Trophoblast cell (in vitro differentiated cells and primary cell): ENCODE measurements around the gene VAPB.

ENCODE experiments used
- DNase-seq, 2 donors: peaks; one replicate each; pipeline ENCODE4 v3.0.0-alpha.2; 2016
- H2AFZ ChIP-seq: 2 replicates; pipeline ENCODE4 v1.6.1; 2013; ENCODE audit warnings: low read length, moderate library complexity, mild to moderate bottlenecking; ENCODE audit not compliant: insufficient read depth, poor library complexity
- H2AK5ac ChIP-seq: 2 replicates; pipeline ENCODE4 v1.6.1; 2013; ENCODE audit warnings: mild to moderate bottlenecking, low read length
- H2BK120ac ChIP-seq: 2 replicates; pipeline ENCODE4 v1.6.1; 2013; ENCODE audit warnings: low read length, mild to moderate bottlenecking, moderate library complexity; ENCODE audit not compliant: insufficient read depth, poor library complexity
- H2BK12ac ChIP-seq: 2 replicates; pipeline ENCODE4 v1.6.1; 2013; ENCODE audit warnings: mild to moderate bottlenecking, low read length, moderate library complexity
- H2BK5ac ChIP-seq: 2 replicates; pipeline ENCODE4 v1.6.1; 2013; ENCODE audit warnings: low read length, low read depth, moderate library complexity, mild to moderate bottlenecking; ENCODE audit not compliant: poor library complexity
- H3K14ac ChIP-seq: 2 replicates; pipeline ENCODE4 v1.6.1; 2013; ENCODE audit warnings: mild to moderate bottlenecking, low read length
- H3K18ac ChIP-seq: 2 replicates; pipeline ENCODE4 v1.6.1; 2013; ENCODE audit warnings: mild to moderate bottlenecking, low read length
- H3K23ac ChIP-seq: 2 replicates; pipeline ENCODE4 v1.6.1; 2013; ENCODE audit warnings: low read length
- H3K27ac ChIP-seq: 2 replicates; pipeline ENCODE4 v1.5.1; 2013; ENCODE audit warnings: low read depth, mild to moderate bottlenecking, inconsistent platforms, low read length, moderate library complexity
- H3K27me3 ChIP-seq: 2 replicates; pipeline ENCODE4 v1.6.1; 2013; ENCODE audit warnings: inconsistent platforms, mild to moderate bottlenecking, low read length, moderate library complexity; ENCODE audit not compliant: insufficient read depth
- H3K36me3 ChIP-seq, 2 experiments: 1 replicate in 1 of 2; 2 replicates in 1 of 2; pipeline ENCODE4 v1.6.1; 2013; ENCODE audit warnings: low read length in 2 of 2, mild to moderate bottlenecking in 2 of 2, moderate library complexity in 1 of 2; ENCODE audit not compliant: insufficient read depth in 2 of 2, control insufficient read depth in 1 of 2
- H3K4ac ChIP-seq: 2 replicates; pipeline ENCODE4 v1.6.1; 2013; ENCODE audit warnings: low read depth, mild to moderate bottlenecking, low read length, moderate library complexity
- H3K4me1 ChIP-seq, 2 experiments: 1 replicate in 1 of 2; 2 replicates in 1 of 2; pipeline ENCODE4 v1.6.1; 2013; ENCODE audit warnings: low read length in 2 of 2, mild to moderate bottlenecking in 2 of 2, moderate library complexity in 1 of 2; ENCODE audit not compliant: insufficient read depth in 2 of 2, control insufficient read depth in 1 of 2
- H3K4me2 ChIP-seq: 2 replicates; pipeline ENCODE4 v1.6.1; 2013; ENCODE audit warnings: inconsistent platforms, mild to moderate bottlenecking, low read length, moderate library complexity
- H3K4me3 ChIP-seq: 2 replicates; pipeline ENCODE4 v1.5.1; 2013; ENCODE audit warnings: mild to moderate bottlenecking, low read depth, low read length, inconsistent platforms
- H3K79me1 ChIP-seq: one replicate; pipeline ENCODE4 v1.6.1; 2013; ENCODE audit warnings: low read length
- H3K79me2 ChIP-seq: 2 replicates; pipeline ENCODE4 v1.6.1; 2013; ENCODE audit warnings: low read length, mild to moderate bottlenecking; ENCODE audit not compliant: control insufficient read depth, insufficient read depth, poor library complexity
- H3K9ac ChIP-seq: 2 replicates; pipeline ENCODE4 v1.6.1; 2013; ENCODE audit warnings: mild to moderate bottlenecking, low read length
- H3K9me3 ChIP-seq: 2 replicates; pipeline ENCODE4 v1.6.1; 2013; ENCODE audit warnings: low read depth, mild to moderate bottlenecking, control low read depth, inconsistent platforms, low read length; ENCODE audit not compliant: insufficient read depth
- H4K12ac ChIP-seq: 2 replicates; pipeline ENCODE4 v1.6.1; 2013; ENCODE audit warnings: low read depth, mild to moderate bottlenecking, low read length, moderate library complexity
- H4K8ac ChIP-seq: 2 replicates; pipeline ENCODE4 v1.6.1; 2013; ENCODE audit warnings: low read depth, mild to moderate bottlenecking, low read length, moderate library complexity
- H4K91ac ChIP-seq: one replicate; pipeline ENCODE4 v1.6.1; 2013; ENCODE audit warnings: low read depth, mild to moderate bottlenecking, low read length, moderate library complexity
- WGBS: extraction: QIAGEN DNeasy Blood & Tissue Kit; methylation state at CpG from one replicate; pipeline ENCODE4 v1.1.7; 2013; ENCODE audit warnings: missing lambda C conversion rate; ENCODE audit not compliant: insufficient read length, insufficient coverage; ENCODE audit errors: extremely low coverage; 5-methylcytosine and 5-hydroxymethylcytosine counted together

The VAPB gene

DNA sequence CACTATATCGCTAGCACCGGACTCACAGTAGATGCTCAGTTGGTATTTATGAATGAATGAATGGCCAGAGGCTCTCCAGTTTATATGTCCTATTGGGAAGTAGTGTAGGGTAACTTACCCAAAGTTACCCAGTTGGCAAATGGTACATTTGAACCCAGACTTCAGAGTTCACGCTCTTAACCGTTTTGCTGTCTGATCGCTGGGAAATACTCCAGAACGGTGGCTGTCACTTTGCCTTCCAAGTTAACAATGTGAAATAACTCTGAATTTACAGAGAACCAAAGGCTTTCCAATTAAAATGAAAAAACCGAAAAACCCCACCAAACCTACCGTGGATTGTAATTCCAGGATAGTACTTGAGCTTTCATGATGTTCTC is 1.6 kb downstream of the VAPB start:
- Histone ChIP-seq H3K23ac (no peak overlapping the region), H4K12ac (no peak overlapping the region), H3K79me2 (peaks cover 16% of the 10 kb centered on the region), H3K9ac (no peak overlapping the region), H4K91ac (no peak overlapping the region), H3K9me3 (no peaks in the 10 kb centered on the region), H3K14ac (no peak overlapping the region), H3K4me1 (peaks cover 2 to 9% of the 10 kb centered on the region in 2 experiments), H3K4me3 (no peak overlapping the region), H3K18ac (no peak overlapping the region), H3K27me3 (no peaks in the 10 kb centered on the region), H3K4ac (peak overlapping the region; percentile 16), H2BK12ac (no peak overlapping the region), H3K36me3 (no peaks in the 10 kb centered on the region), H4K8ac (no peak overlapping the region), H3K4me2 (no peak overlapping the region), H2AK5ac (no peak overlapping the region), H3K79me1 (peaks cover 7% of the 10 kb centered on the region), H3K27ac (no peak overlapping the region), H2AFZ (no peak overlapping the region), H2BK5ac (no peak overlapping the region), H2BK120ac (no peak overlapping the region)
- WGBS = no CpG with 5 or more reads among the region's 8 CpGs
- no peak for DNase-seq

DNA sequence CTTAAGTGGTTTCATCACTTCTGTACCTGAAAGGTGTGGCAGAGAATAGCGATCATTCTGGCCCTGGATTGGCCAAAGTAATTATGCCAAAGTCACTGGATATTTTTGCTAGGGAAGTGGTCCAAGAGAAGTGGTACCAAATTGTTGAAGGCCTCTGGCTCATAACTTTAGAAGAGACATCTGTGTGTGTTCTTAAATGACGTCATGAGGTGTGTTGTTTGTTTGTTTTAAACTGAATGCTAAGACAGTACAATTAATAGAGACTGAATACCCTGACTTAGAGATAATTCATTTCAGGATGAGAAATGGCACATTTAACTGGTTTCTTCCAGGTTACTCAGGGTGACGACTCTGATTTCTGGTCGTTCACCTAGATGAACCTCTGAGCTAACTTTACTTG is 3.3 kb downstream of the VAPB start:
- no peaks in the 10 kb centered on the region for H3K36me3 ChIP-seq
- H2BK120ac ChIP-seq = no peak overlapping the region
- H3K79me1 ChIP-seq = peaks cover 7% of the 10 kb centered on the region

DNA sequence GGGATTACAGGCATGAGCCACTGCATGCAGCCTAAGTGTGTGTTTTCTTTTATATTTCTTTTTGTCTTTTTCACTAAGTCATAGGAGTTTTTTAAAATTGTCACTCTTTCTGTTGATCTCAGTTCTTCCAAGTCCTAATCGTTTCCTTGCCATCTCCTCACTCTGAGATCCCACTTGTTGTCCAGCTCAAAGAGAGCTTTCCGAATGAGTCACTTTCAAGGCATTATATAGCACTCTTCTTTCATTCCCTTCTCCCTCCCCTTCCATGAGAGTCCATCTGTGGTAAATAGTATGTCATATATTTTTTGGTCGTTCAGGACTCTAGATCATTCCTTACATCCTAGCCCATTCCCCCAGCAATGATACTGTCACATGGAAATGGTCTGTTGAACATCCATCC is 4.3 kb downstream of the VAPB start:
- Histone ChIP-seq H3K4me2 (no peak overlapping the region), H3K27ac (no peak overlapping the region), H2BK120ac (no peak overlapping the region), H3K79me1 (peaks cover 7% of the 10 kb centered on the region), H3K79me2 (peaks cover 19% of the 10 kb centered on the region), H2AFZ (no peak overlapping the region), H3K14ac (no peak overlapping the region), H3K23ac (no peak overlapping the region), H3K4me1 (peaks cover 2 to 9% of the 10 kb centered on the region in 2 experiments), H3K27me3 (no peaks in the 10 kb centered on the region), H3K9ac (no peak overlapping the region), H2AK5ac (no peak overlapping the region), H4K12ac (no peak overlapping the region), H2BK5ac (no peak overlapping the region), H4K91ac (no peak overlapping the region), H2BK12ac (no peak overlapping the region), H3K18ac (no peak overlapping the region), H3K4me3 (no peak overlapping the region), H4K8ac (no peak overlapping the region), H3K4ac (peak overlapping the region; percentile 41), H3K36me3 (no peaks in the 10 kb centered on the region), H3K9me3 (no peaks in the 10 kb centered on the region)
- peak in 1 of 2 donors; percentile 39 for DNase-seq
- WGBS = no CpG with 5 or more reads among the region's 3 CpGs

More for the DNA sequence above, 3.3 kb downstream of the VAPB start:
- H3K14ac ChIP-seq = no peak overlapping the region
- no peak overlapping the region for H4K8ac ChIP-seq
- no peak overlapping the region for H2AK5ac ChIP-seq
- peaks cover 18% of the 10 kb centered on the region for H3K79me2 ChIP-seq
- H3K9me3 ChIP-seq = no peaks in the 10 kb centered on the region
- no peak overlapping the region for H4K12ac ChIP-seq
- H2AFZ ChIP-seq = no peak overlapping the region
- no peak overlapping the region for H3K4me2 ChIP-seq
- no peak for DNase-seq
- H3K4me3 ChIP-seq = no peak overlapping the region
- H3K4ac ChIP-seq = peak overlapping the region; percentile 86
- no peak overlapping the region for H2BK12ac ChIP-seq
- H2BK5ac ChIP-seq = no peak overlapping the region
- H3K4me1 ChIP-seq = peaks cover 2 to 9% of the 10 kb centered on the region in 2 experiments
- H3K23ac ChIP-seq = no peak overlapping the region
- WGBS = no CpG with 5 or more reads among the region's 4 CpGs
- H3K18ac ChIP-seq = no peak overlapping the region
- no peak overlapping the region for H3K9ac ChIP-seq
- H3K27me3 ChIP-seq = no peaks in the 10 kb centered on the region
- no peak overlapping the region for H4K91ac ChIP-seq
- H3K27ac ChIP-seq = no peak overlapping the region

DNA sequence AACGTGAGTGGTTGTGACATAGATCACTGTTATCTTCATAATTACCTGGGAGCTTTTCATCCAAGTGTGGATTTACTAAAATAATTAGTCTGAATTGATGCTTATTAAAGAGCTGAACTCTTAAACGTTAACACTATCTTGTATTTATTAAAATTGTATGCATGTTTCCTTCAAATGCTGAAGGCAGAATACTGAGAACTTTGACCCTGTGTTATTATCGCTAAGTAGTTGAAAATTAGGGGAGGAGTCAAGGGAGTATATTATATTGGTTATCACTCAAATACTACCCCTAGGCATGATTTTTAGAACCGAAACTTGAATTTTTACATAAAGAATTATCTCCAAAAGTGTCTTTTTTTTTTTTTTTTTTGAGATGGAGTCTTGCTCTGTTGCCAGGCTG is 5.8 kb downstream of the VAPB start:
- Histone ChIP-seq H3K14ac (no peak overlapping the region), H3K18ac (no peak overlapping the region), H3K4me3 (no peak overlapping the region), H2BK120ac (no peak overlapping the region), H3K79me1 (no peaks in the 10 kb centered on the region), H2AFZ (no peak overlapping the region), H3K4me2 (no peak overlapping the region), H3K23ac (no peak overlapping the region), H2AK5ac (no peak overlapping the region), H3K79me2 (peaks cover 15% of the 10 kb centered on the region), H3K4ac (no peak overlapping the region), H4K8ac (no peak overlapping the region), H4K91ac (no peak overlapping the region), H3K9ac (no peak overlapping the region), H3K4me1 (peaks cover 2 to 8% of the 10 kb centered on the region in 2 experiments), H3K36me3 (no peaks in the 10 kb centered on the region), H4K12ac (no peak overlapping the region), H3K9me3 (no peaks in the 10 kb centered on the region), H2BK5ac (no peak overlapping the region), H2BK12ac (no peak overlapping the region), H3K27ac (no peak overlapping the region), H3K27me3 (no peaks in the 10 kb centered on the region)
- DNase-seq = no peak
- no CpG with 5 or more reads among the region's 4 CpGs for WGBS
